ENCODE data around the gene IFIT1B.
"Not testable (repeated sequence)": the region's sequence is repeated elsewhere in the genome, so short reads cannot be mapped to it uniquely, and the experiment has no call there.

Gene IFIT1B

GRCh38 chr10:89377705-89378637 is at the start of gene IFIT1B:
TSS of gene IFIT1B (plus strand) at chr10:89378056. CDS start at chr10:89378136, 80 bp downstream.
- no peak for DNase-seq (ENCODE audit: low read depth)

GRCh38 chr10:89329151-89329550 is 48.7 kb upstream of the IFIT1B start:
- DNase-seq (ENCODE audit: low read depth), result no peak

GRCh38 chr10:89330014-89330413 is 47.8 kb upstream of the IFIT1B start:
- not testable (repeated sequence) for DNase-seq (ENCODE audit: low read depth)

- DNase-seq (ENCODE audit: low read depth), result no peak
Measured at GRCh38 chr10:89330537-89331212, 47.2 kb upstream of the IFIT1B start.

GRCh38 chr10:89331487-89332122 is 46.3 kb upstream of the IFIT1B start:
- DNase-seq (ENCODE audit: low read depth), result not testable (repeated sequence)

- no peak for DNase-seq (ENCODE audit: low read depth)
Measured at GRCh38 chr10:89332123-89332633, 45.7 kb upstream of the IFIT1B start.

GRCh38 chr10:89335226-89335625 is 42.6 kb upstream of the IFIT1B start:
- DNase-seq (ENCODE audit: low read depth), result no peak

GRCh38 chr10:89336241-89336640 is 41.6 kb upstream of the IFIT1B start:
- no peak for DNase-seq (ENCODE audit: low read depth)

GRCh38 chr10:89337484-89337883 is 40.4 kb upstream of the IFIT1B start:
- no peak for DNase-seq (ENCODE audit: low read depth)

- no peak for DNase-seq (ENCODE audit: low read depth)
Measured at GRCh38 chr10:89338713-89339112, 39.1 kb upstream of the IFIT1B start.

- DNase-seq (ENCODE audit: low read depth), result no peak
Measured at GRCh38 chr10:89339875-89340274, 38.0 kb upstream of the IFIT1B start.

- DNase-seq (ENCODE audit: low read depth), result no peak
Measured at GRCh38 chr10:89341649-89342048, 36.2 kb upstream of the IFIT1B start.

GRCh38 chr10:89342206-89342958 is 35.5 kb upstream of the IFIT1B start:
- DNase-seq (ENCODE audit: low read depth), result peak; percentile 88

GRCh38 chr10:89343089-89343767 is 34.6 kb upstream of the IFIT1B start:
- DNase-seq (ENCODE audit: low read depth), result no peak

- DNase-seq (ENCODE audit: low read depth), result no peak
Measured at GRCh38 chr10:89344156-89344555, 33.7 kb upstream of the IFIT1B start.

- DNase-seq (ENCODE audit: low read depth), result no peak
Measured at GRCh38 chr10:89345367-89346000, 32.4 kb upstream of the IFIT1B start.

- no peak for DNase-seq (ENCODE audit: low read depth)
Measured at GRCh38 chr10:89346405-89347254, 31.2 kb upstream of the IFIT1B start.

- no peak for DNase-seq (ENCODE audit: low read depth)
Measured at GRCh38 chr10:89347701-89348457, 30.0 kb upstream of the IFIT1B start.

GRCh38 chr10:89348481-89348880 is 29.4 kb upstream of the IFIT1B start:
- DNase-seq (ENCODE audit: low read depth), result no peak
